Measurements from ENCODE around the gene STXBP1.

- TF ChIP-seq, protein P1, sequence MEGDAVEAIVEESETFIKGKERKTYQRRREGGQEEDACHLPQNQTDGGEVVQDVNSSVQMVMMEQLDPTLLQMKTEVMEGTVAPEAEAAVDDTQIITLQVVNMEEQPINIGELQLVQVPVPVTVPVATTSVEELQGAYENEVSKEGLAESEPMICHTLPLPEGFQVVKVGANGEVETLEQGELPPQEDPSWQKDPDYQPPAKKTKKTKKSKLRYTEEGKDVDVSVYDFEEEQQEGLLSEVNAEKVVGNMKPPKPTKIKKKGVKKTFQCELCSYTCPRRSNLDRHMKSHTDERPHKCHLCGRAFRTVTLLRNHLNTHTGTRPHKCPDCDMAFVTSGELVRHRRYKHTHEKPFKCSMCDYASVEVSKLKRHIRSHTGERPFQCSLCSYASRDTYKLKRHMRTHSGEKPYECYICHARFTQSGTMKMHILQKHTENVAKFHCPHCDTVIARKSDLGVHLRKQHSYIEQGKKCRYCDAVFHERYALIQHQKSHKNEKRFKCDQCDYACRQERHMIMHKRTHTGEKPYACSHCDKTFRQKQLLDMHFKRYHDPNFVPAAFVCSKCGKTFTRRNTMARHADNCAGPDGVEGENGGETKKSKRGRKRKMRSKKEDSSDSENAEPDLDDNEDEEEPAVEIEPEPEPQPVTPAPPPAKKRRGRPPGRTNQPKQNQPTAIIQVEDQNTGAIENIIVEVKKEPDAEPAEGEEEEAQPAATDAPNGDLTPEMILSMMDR (conservative IDR thresholded peaks at IDR 0.05): no peak
- no peak for TF ChIP-seq EZH2 (IDR thresholded peaks at IDR 0.05; ENCODE audit: low read depth)
Measured at GRCh38 chr9:127700140-127700539, 88.1 kb downstream of the STXBP1 start.
